Measurements from ENCODE around the gene ANKDD1A.

ANKDD1A gene

GRCh38 chr15:64903326-64903950 is 8.3 kb upstream of the ANKDD1A start:
- H3K27ac ChIP-seq, result no peak overlapping the region
- TF ChIP-seq ZFX (IDR thresholded peaks at IDR 0.05) (no peak), CTCF (conservative IDR thresholded peaks at IDR 0.05) (no peak)

- TF ChIP-seq CTCF (conservative IDR thresholded peaks at IDR 0.05), result no peak
- no peak for TF ChIP-seq ZFX (IDR thresholded peaks at IDR 0.05)
- H3K27ac ChIP-seq, result no peak overlapping the region
Measured at GRCh38 chr15:64904189-64904588, 7.5 kb upstream of the ANKDD1A start.

- no peak for TF ChIP-seq CTCF (conservative IDR thresholded peaks at IDR 0.05)
- TF ChIP-seq ZFX (IDR thresholded peaks at IDR 0.05), result no peak
- no peak overlapping the region for H3K27ac ChIP-seq
Measured at GRCh38 chr15:64905119-64905831, 6.4 kb upstream of the ANKDD1A start.

- TF ChIP-seq CTCF (conservative IDR thresholded peaks at IDR 0.05), result no peak
- no peak for TF ChIP-seq ZFX (IDR thresholded peaks at IDR 0.05)
- no peak overlapping the region for H3K27ac ChIP-seq
Measured at GRCh38 chr15:64905941-64906340, 5.8 kb upstream of the ANKDD1A start.

- H3K27ac ChIP-seq, result no peak overlapping the region
- TF ChIP-seq CTCF (conservative IDR thresholded peaks at IDR 0.05), result no peak
- TF ChIP-seq ZFX (IDR thresholded peaks at IDR 0.05), result no peak
Measured at GRCh38 chr15:64906402-64906801, 5.3 kb upstream of the ANKDD1A start.

- TF ChIP-seq ZFX (IDR thresholded peaks at IDR 0.05) (no peak), CTCF (conservative IDR thresholded peaks at IDR 0.05) (no peak)
- H3K27ac ChIP-seq, result no peak overlapping the region
Measured at GRCh38 chr15:64907991-64908390, 3.7 kb upstream of the ANKDD1A start.

- H3K27ac ChIP-seq, result no peak overlapping the region
- TF ChIP-seq ZFX (IDR thresholded peaks at IDR 0.05) (no peak), CTCF (conservative IDR thresholded peaks at IDR 0.05) (no peak)
Measured at GRCh38 chr15:64909546-64909945, 2.2 kb upstream of the ANKDD1A start.

Data from C4-2B (cell line).